ENCODE results near the gene SUN2. TPM values are rescaled to one million over a fixed set of nuclear protein-coding genes. Genes with fewer than 3 reads are reported as not detected.

The SUN2 gene
- total and polyA plus RNA-seq, 9 of the 15 experiments (the other 6 are each of a cell fraction or from before 2014, with no cell fraction given): 0.11 to 42.6 (median 16.7) TPM

- no peak for TF ChIP-seq TCF7L2 (IDR thresholded peaks at IDR 0.05; ENCODE audit: low read depth, low read length)
- no peak for TF ChIP-seq MYBL2 (IDR thresholded peaks at IDR 0.05; ENCODE audit: low read depth)
- TF ChIP-seq MYBL2 (CRISPR knock-in tag; IDR thresholded peaks at IDR 0.05; ENCODE audit: borderline replicate concordance): no peak
- TF ChIP-seq TGIF2 (CRISPR knock-in tag; IDR thresholded peaks at IDR 0.05): no peak
- no peak for TF ChIP-seq ZNF143 (CRISPR knock-in tag; IDR thresholded peaks at IDR 0.05)
- no peak for TF ChIP-seq YBX1 (IDR thresholded peaks at IDR 0.05)
- no peak for TF ChIP-seq ZBTB7A (IDR thresholded peaks at IDR 0.05; ENCODE audit: borderline replicate concordance, control insufficient read depth, low read depth, low read length)
- TF ChIP-seq BRD9 (IDR thresholded peaks at IDR 0.05; ENCODE audit: low read depth, partially characterized antibody): no peak
- TF ChIP-seq, protein P1, sequence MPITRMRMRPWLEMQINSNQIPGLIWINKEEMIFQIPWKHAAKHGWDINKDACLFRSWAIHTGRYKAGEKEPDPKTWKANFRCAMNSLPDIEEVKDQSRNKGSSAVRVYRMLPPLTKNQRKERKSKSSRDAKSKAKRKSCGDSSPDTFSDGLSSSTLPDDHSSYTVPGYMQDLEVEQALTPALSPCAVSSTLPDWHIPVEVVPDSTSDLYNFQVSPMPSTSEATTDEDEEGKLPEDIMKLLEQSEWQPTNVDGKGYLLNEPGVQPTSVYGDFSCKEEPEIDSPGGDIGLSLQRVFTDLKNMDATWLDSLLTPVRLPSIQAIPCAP (CRISPR knock-in tag; IDR thresholded peaks at IDR 0.05; ENCODE audit: borderline replicate concordance): no peak
- no peak for TF ChIP-seq ZNF79 (CRISPR knock-in tag; IDR thresholded peaks at IDR 0.05; ENCODE audit: low read depth)
- peak; percentile 34 for TF ChIP-seq CCNT2 (IDR thresholded peaks at IDR 0.05; ENCODE audit: borderline replicate concordance, extremely low read depth, insufficient read length, low read depth, low read length)
- no peak for TF ChIP-seq KDM4B (IDR thresholded peaks at IDR 0.05; ENCODE audit: borderline replicate concordance in 2 of 2, low read depth in 1 of 2)
- TF ChIP-seq SMAD3 (CRISPR knock-in tag; conservative IDR thresholded peaks at IDR 0.05): no peak
- TF ChIP-seq POLR3G (IDR thresholded peaks at IDR 0.05; ENCODE audit: extremely low read depth, insufficient read length, insufficient replicate concordance): no peak
- TF ChIP-seq TCF3 (CRISPR knock-in tag; IDR thresholded peaks at IDR 0.05): peak; percentile 58
- no peak for TF ChIP-seq ZNF518B (CRISPR knock-in tag; IDR thresholded peaks at IDR 0.05)
- TF ChIP-seq SMC3 (conservative IDR thresholded peaks at IDR 0.05; ENCODE audit: insufficient read depth, low read depth, low read length): no peak
- no peak for TF ChIP-seq HEY1 (CRISPR knock-in tag; IDR thresholded peaks at IDR 0.05; ENCODE audit: borderline replicate concordance)
- TF ChIP-seq, protein P2, sequence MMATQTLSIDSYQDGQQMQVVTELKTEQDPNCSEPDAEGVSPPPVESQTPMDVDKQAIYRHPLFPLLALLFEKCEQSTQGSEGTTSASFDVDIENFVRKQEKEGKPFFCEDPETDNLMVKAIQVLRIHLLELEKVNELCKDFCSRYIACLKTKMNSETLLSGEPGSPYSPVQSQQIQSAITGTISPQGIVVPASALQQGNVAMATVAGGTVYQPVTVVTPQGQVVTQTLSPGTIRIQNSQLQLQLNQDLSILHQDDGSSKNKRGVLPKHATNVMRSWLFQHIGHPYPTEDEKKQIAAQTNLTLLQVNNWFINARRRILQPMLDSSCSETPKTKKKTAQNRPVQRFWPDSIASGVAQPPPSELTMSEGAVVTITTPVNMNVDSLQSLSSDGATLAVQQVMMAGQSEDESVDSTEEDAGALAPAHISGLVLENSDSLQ (IDR thresholded peaks at IDR 0.05): peak; percentile 100
- no peak for TF ChIP-seq XRCC5 (IDR thresholded peaks at IDR 0.05; ENCODE audit: low read depth, low read length)
- TF ChIP-seq ZBTB17 (CRISPR knock-in tag; IDR thresholded peaks at IDR 0.05): no peak
- no peak for TF ChIP-seq TEAD1 (CRISPR knock-in tag; IDR thresholded peaks at IDR 0.05)
Measured at GRCh38 chr22:38705235-38706100, 50.3 kb downstream of the SUN2 start, which contains the start of gene GTPBP1 (continued).
